ENCODE data around the gene FOXL1.

- no peak for TF ChIP-seq CTCF (IDR thresholded peaks at IDR 0.05)
- no peak for TF ChIP-seq POLR2A (IDR thresholded peaks at IDR 0.05; ENCODE audit: low read depth)
- TF ChIP-seq EP300 (IDR thresholded peaks at IDR 0.05): no peak
- no peak for TF ChIP-seq POLR2AphosphoS5 (IDR thresholded peaks at IDR 0.05)
Observed at GRCh38 chr16:86621966-86622365, 43.6 kb downstream of the FOXL1 start.

Data from esophagus muscularis mucosa (tissue), 4 donors.